Esophagus squamous epithelium (tissue), 4 donors: ENCODE results near the gene RNF112.

Source experiments
- POLR2A ChIP-seq, 4 donors: fragments of 450-650 bp; IDR thresholded peaks; one replicate each; pipeline ENCODE4 v1.6.1; 2017; ENCODE audit warnings: antibody characterized with exemption in 4 of 4, mild to moderate bottlenecking in 4 of 4, moderate library complexity in 3 of 4
- TF ChIP-seq, protein P1 (sequence below), 6 experiments: fragments of 450-650 bp in 4 of 6; fragments of 200-600 bp in 2 of 6; sonication (generic) in 2 of 6; IDR thresholded peaks; one replicate each; pipeline ENCODE4 v1.5.1; 2016 to 2019; ENCODE audit warnings: antibody characterized with exemption in 6 of 6, mild to moderate bottlenecking in 4 of 6, moderate library complexity in 4 of 6

DNA sequence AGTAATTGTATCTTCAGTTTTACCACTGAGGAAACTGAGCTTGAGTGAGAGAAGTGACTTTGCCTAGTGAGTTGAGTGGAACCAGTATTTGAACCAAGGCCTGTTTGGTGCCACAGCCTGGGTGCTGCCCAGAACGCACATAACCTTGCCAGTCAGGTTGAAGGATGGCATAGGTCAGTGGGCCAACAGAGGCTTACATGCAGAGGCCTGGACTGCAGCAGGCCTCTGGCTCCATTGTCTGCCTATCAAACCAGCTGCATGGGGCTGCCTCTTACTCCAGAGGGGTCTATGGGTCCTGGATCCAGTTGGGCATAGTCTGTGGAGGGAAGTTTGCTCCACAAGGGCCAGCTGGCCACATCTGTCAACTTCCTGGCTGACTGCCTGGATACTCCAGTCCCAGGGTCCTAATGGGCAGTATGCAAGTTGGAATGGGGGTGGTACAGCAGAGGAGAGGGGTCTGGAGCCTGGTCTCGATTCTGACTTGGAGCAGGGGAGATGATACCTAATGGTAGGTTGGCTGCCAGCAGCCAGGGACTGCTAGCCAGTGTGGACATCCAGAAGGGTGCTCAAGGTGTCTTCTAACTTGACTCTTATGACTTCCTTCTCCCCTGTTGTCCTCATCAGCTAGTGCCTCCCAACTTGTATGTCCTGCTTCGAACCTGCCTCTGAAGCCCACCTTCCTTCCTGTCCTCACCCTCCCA lies 11.1 kb upstream of the RNF112 start:
- TF ChIP-seq, protein P1, sequence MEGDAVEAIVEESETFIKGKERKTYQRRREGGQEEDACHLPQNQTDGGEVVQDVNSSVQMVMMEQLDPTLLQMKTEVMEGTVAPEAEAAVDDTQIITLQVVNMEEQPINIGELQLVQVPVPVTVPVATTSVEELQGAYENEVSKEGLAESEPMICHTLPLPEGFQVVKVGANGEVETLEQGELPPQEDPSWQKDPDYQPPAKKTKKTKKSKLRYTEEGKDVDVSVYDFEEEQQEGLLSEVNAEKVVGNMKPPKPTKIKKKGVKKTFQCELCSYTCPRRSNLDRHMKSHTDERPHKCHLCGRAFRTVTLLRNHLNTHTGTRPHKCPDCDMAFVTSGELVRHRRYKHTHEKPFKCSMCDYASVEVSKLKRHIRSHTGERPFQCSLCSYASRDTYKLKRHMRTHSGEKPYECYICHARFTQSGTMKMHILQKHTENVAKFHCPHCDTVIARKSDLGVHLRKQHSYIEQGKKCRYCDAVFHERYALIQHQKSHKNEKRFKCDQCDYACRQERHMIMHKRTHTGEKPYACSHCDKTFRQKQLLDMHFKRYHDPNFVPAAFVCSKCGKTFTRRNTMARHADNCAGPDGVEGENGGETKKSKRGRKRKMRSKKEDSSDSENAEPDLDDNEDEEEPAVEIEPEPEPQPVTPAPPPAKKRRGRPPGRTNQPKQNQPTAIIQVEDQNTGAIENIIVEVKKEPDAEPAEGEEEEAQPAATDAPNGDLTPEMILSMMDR (IDR thresholded peaks at IDR 0.05): no peak
- TF ChIP-seq POLR2A (IDR thresholded peaks at IDR 0.05): no peak
